SK-N-SH (cell line): ENCODE measurements around the gene ARL8A.

ENCODE experiments used
- CTCF ChIP-seq: fragments of 200-600 bp; sonication (generic); IDR thresholded peaks from 2 replicates; pipeline ENCODE4 v1.6.1; 2017; ENCODE audit warnings: antibody characterized with exemption, mild to moderate bottlenecking, moderate library complexity
- ELF1 ChIP-seq: IDR thresholded peaks from 2 replicates; pipeline ENCODE4 v1.4.0; 2012
- FOXJ3 ChIP-seq: sonication (generic); formaldehyde crosslinking; IDR thresholded peaks from 2 replicates; pipeline ENCODE4 v1.5.1; 2020; ENCODE audit warnings: mild to moderate bottlenecking, missing genetic modification reagents
- POLR2AphosphoS5 ChIP-seq: IDR thresholded peaks from 2 replicates; pipeline ENCODE4 v1.6.1; 2012; ENCODE audit warnings: low read depth, low read length
- SIN3A ChIP-seq: IDR thresholded peaks from 2 replicates; pipeline ENCODE4 v1.6.1; 2012; ENCODE audit warnings: low read depth, mild to moderate bottlenecking, low read length, moderate library complexity, borderline replicate concordance
- USF2 ChIP-seq: fragments of 150-350 bp; IDR thresholded peaks from 2 replicates; pipeline ENCODE4 v1.6.1; 2017; ENCODE audit warnings: antibody characterized with exemption, low read length, low read depth, borderline replicate concordance

GRCh38 chr1:202172015-202172355 lies 27.4 kb upstream of the ARL8A start:
- TF ChIP-seq SIN3A (no peak), ELF1 (no peak), CTCF (no peak), FOXJ3 (CRISPR knock-in tag) (no peak), USF2 (no peak), POLR2AphosphoS5 (no peak)
